NB4 (cell line): ENCODE results near the gene NCAPG2.

Experiments used
- DNase-seq: peaks from one replicate; pipeline ENCODE4 v3.0.0; 2010; ENCODE audit warnings: low read depth
- H3K4me3 ChIP-seq: one replicate; pipeline ENCODE4 v1.5.1; 2011; ENCODE audit warnings: mild to moderate bottlenecking, low read depth, low read length, moderate library complexity
- CTCF ChIP-seq: IDR thresholded peaks from one replicate; pipeline ENCODE4 v1.5.1; 2012; ENCODE audit warnings: low read depth, low read length
- MAX ChIP-seq: IDR thresholded peaks from 2 replicates; pipeline ENCODE4 v1.6.1; 2011; ENCODE audit warnings: low read depth, low read length
- MYC ChIP-seq: IDR thresholded peaks from 2 replicates; pipeline ENCODE4 v1.6.1; 2011; ENCODE audit warnings: low read depth, low read length
- POLR2A ChIP-seq: IDR thresholded peaks from 2 replicates; pipeline ENCODE4 v1.6.1; 2011; ENCODE audit warnings: mild to moderate bottlenecking; ENCODE audit not compliant: insufficient read length; ENCODE audit errors: extremely low read depth

NCAPG2 gene

GRCh38 chr7:158748335-158748734 lies 43.7 kb upstream of the NCAPG2 start:
- no peak for DNase-seq
- H3K4me3 ChIP-seq, result no peak overlapping the region
- TF ChIP-seq MYC (no peak), MAX (no peak), CTCF (no peak), POLR2A (no peak)

GRCh38 chr7:158747408-158747807 lies 42.8 kb upstream of the NCAPG2 start:
- no peak for DNase-seq
- no peak overlapping the region for H3K4me3 ChIP-seq
- TF ChIP-seq POLR2A, result no peak
- no peak for TF ChIP-seq MAX
- TF ChIP-seq MYC, result no peak
- no peak for TF ChIP-seq CTCF

GRCh38 chr7:158746957-158747356 lies 42.4 kb upstream of the NCAPG2 start:
- no peak for TF ChIP-seq MYC
- TF ChIP-seq MAX, result no peak
- no peak for TF ChIP-seq CTCF
- no peak for TF ChIP-seq POLR2A
- DNase-seq, result no peak
- H3K4me3 ChIP-seq, result no peak overlapping the region

- no peak for TF ChIP-seq MYC
- TF ChIP-seq MAX, result no peak
- no peak for TF ChIP-seq POLR2A
- TF ChIP-seq CTCF, result no peak
- no peak for DNase-seq
- H3K4me3 ChIP-seq, result no peak overlapping the region
Observed at GRCh38 chr7:158745057-158745715, 40.6 kb upstream of the NCAPG2 start.

- no peak overlapping the region for H3K4me3 ChIP-seq
- no peak for DNase-seq
- TF ChIP-seq MAX, result no peak
- no peak for TF ChIP-seq POLR2A
- no peak for TF ChIP-seq MYC
- TF ChIP-seq CTCF, result no peak
Observed at GRCh38 chr7:158744070-158744469, 39.5 kb upstream of the NCAPG2 start.

- TF ChIP-seq POLR2A (no peak), MAX (no peak), CTCF (no peak), MYC (no peak)
- DNase-seq, result no peak
- H3K4me3 ChIP-seq, result no peak overlapping the region
Observed at GRCh38 chr7:158743219-158743618, 38.6 kb upstream of the NCAPG2 start.
